GM19397 (cell line): ENCODE data around the gene DNMT3A.
A peak's percentile ranks its signal among the peaks of the same experiment; 100 is the strongest.

Source experiments
- ATAC-seq: cut with Tn5 transposase; IDR thresholded peaks from one replicate; pipeline ENCODE4 v1.9.1; 2021; ENCODE audit warnings: mild to moderate bottlenecking, moderate library complexity; ENCODE audit not compliant: unreplicated experiment

DNMT3A gene

DNA sequence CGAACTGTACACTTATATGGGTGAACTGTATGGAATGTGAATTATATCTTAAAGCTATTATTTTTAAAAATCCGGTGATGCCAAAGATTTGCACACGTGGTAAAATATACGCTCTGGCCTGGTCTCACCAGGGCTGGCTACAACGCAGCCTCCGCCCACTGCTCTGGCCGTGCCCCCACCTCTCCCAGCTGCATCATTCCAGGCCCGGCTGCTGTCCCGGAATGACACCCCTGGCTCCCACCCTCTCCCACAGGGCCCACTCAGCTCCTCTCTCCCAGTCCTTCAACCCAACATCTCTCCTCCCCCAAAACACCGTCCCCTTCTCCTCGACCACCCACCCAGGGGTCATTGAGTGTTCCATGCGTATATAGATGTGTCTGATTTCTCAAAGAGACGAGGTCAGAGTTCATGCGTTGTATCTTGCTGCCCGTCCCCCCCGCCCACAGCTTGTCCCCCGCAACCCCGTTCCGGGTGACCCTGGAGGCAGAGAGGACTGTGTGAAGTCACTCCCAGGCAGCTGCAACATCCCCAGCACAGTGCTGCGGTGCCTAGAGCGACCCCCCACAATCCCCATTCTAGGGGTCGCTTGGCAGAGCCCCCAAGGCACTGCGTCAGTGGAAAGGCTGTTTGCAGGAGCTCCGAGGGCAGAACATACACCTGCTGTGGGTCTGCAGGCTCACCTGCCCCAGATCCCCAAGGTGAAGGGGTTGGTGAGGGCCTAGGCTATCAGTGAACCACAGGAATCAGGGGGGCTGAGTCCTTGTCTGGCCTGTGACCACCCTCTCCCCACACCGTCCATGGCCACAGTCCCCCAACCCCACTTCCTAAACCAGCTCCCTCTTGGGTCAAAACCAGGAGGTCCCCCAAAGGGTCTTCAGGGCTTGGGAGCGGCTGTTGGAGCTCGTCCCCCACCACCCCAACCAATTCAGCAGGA lies 13.3 kb downstream of the DNMT3A start:
- no peak for ATAC-seq

DNA sequence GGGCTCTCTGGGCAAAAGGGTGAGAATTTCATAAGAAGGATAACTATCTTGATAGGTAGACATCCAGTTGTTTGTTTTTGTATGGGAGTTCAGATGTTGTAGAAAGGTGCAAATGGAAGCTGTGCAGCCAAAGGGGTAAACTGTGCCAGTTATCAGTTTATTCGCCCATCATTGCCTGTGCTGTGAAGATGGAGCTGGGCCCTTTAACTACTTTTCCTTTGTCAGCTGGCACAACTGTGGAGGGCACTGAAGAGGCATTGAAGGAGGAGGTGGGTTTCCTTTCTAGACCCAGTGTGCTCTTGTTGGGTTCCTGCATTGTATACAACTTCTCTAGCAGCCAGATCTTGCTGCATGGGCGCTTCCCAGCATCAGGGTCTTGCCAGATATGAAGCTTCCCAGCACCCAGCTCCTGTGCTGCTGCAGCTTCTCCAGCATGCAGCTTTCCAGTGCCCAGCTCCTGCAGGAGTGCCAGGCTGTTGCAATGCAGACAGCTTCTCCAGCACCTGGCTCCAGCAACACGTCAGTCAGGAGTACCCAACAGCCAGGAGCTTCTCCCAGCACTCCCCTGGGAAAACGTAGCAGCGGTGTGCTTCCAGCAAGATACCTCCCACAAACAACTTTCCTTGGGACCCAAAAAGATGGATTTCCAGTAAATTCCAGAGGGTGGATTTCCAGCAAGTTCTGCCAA lies 15.3 kb downstream of the DNMT3A start:
- ATAC-seq: no peak

DNA sequence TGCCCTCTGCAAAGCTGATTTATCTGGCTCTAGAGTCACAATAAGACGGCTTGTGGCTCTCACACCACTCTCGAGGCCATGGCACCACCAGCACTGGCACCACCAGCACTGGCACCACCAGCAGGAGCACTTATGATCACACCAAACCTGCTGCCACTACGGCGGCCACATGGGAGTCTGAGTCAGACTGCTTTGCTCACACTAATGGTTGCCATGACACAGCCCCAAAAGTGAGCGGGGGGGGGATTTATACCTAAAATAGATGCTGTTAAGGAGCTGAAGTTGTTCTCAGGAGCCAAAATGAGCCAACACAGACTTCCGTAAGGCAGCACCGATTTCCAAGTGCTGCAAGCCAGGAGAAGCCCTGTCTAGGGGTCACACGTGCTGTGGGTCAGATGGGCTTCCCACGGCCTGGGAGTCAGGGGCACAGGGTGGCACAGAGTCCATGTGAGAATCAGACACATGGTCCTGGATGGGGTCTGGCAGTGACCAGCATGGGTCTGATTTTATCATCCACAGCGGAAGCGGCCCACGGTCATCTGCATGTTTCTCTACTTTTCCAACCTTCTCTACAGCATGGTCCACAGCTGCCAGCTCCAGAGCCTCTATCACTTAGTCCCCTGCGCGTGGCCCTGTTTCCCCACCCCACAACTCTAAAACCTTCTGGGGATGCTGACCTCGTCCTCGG lies 16.7 kb downstream of the DNMT3A start:
- ATAC-seq: no peak

DNA sequence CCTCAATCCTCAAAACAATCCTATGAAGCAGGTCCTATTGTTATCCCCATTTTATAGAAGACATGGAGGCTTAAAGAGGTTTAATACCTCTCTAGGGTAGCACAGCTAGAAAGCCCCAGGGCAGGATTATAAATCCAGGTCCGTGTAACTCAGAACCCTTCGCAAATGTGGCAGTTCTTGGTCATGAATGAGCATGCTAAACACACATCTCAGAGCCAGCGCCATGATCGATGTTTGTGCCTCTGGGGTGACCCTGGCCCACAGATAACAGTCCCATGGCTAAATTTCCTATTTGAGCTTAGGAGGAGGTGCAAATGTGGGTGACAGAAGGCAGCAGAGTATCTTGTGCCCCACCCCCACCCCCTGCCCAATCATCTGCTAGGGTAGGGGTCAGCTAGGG lies 17.5 kb downstream of the DNMT3A start:
- ATAC-seq: no peak

DNA sequence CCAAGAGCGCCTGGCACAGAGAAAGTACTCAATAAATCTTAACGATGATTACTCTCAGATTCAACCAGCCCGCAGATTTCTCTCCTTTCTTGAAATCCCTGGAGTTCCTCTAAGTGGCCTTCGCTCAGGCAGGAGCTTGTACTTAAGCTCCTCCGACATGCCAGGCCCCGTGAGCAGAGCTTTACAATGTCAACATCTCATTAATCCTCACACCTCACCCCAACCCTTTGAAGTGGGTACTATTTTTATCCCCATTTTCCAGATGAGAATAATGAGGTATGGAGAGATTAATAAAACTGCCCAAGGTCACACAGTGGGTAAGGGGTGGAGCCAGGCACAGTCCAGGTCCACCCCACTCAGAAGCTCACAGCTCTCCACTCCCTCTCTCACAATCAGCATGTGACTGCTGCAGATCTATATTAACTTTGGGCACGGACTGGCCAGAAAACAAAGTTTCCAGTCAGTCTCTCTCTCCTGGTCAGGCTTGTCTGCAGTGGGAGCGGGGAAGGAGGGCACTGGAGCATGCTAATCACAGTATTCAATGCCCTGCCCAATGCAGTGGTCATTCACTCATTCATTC lies 18.0 kb downstream of the DNMT3A start:
- ATAC-seq: no peak

DNA sequence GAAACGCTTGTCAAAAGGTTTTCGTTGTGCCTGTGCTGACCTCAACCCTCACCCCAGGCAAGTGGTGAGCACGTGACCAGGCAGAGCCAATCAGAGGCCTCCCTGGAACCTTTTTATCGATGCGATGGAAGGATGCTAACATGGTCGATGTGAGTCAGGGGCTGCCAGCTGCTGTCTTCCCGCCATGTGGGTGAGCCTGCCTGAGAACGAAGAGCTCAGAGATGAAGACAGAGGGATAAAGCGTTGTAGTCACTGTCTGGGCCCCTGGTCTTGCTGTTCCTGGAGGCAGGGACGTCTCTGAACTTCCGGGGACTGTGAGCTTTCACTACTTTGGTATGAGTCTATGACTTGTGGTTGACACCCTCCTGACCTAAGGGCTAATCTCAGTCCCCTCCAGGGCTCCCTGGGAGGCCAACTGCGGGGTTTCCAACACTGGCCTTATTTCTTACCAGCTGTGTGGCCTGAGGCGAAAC lies 18.6 kb downstream of the DNMT3A start:
- ATAC-seq: no peak

DNA sequence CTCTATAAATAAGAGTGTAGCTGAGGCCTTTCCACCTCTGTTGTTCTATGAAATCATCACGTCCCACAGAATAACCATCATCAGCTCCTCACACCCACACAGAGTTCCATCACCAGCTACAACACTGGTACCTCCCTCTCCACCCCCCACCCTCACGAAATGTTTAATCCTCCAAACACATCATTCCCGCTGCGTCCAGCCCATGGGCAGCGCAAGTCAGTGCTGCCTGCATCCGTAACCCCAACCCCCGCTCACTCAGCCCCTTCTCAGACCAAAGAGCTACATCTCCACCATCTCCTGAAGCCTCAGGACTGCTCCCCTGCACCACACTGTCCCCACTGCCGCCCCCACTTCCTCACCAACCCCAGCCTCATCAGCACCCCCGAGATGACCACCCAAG lies 19.4 kb downstream of the DNMT3A start:
- no peak for ATAC-seq

DNA sequence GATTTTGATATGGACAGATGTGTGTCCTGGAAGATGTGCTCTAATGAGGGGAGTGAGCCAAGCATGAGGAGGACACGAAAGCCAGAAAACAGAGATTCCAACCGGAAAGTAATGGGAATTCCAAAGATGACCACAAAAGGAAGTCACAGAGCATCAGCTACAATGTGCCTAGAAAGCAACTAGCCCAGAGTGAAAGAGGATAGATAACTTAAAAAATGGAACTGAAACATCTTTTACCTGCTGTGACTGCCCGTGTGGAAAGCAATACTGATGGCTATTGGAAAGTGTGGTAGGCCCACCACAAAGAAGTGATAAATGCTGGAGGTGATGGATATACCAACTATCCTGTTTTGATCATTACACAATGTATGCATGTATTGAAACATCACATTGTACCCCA lies 21.6 kb downstream of the DNMT3A start:
- ATAC-seq: no peak

DNA sequence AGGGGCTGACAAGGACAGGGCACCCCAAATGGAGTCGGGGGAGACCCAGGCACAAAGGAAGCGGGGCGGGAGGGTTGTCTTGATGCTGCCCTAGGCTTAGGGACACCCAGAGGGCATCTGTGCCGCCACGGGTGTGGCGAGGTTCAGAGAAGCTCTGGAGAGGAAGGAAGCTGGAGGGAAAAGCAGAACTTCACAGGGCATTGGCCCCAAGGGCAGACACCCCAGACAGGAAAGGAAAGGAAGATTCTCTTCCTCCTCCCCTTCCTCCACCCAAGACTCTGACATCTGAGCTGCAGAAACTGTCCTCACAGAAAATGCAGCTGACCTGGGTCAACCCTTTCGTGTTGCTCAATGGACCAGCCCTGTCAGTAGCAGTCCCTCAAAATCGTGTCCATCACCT lies 25.6 kb downstream of the DNMT3A start:
- no peak for ATAC-seq

DNA sequence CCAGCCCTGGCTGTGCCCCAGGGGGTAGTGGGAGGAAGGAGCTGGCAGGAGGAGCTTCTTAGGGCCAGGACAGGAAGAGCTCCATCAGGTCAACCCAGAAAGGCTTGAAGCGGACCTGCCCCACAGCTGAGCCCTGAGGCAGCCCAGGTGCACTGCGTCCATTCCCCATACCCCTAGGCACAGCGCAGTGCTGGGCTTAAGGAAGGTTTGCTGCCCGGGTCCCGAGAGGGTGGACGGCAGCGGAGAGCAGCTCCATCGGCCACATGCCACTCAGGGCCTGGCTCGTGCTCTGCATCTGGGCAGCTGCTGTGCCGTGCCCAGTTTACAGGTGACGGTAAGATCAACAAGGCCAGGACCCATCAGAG lies 26.4 kb downstream of the DNMT3A start:
- ATAC-seq: no peak

DNA sequence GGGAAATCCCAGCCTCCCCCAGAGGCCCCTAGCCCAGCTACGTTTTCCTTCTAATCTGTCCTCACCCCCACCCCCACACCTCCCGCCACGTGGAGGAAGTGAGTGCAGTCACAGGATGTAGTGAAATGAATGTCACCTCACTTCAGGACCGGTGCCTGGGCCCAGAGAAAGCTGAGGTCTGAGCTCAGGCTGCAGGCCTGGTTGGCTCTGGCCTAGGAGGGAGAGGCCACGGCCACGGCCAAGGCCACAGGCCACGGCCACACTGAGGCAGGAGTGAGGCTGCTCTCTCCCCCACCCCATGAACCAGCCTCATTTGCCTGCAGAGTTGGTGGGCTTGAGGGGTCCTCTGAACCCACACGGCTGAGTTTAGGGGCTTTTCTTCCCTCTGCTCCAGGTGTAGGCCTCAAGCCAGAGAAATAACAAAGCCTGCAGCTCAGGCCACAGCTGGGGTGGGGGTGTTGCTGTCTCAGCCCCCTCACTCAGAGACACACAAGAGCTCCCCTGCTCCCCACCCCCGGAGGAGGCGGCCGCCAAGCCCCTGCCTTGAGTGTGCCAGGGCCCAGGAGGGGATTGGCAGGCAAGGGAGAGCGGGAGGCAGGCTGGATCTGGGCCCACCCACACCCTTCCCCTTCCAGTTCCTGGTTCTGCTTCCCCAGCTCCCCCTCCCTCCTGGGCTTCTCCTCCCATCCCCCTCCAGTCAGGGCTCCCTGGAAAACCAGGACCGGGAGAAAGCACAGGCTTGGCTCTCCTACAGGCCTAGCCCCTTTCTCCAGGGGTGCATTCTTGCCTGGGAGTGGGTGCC lies 27.0 kb downstream of the DNMT3A start:
- ATAC-seq: peak; percentile 75

DNA sequence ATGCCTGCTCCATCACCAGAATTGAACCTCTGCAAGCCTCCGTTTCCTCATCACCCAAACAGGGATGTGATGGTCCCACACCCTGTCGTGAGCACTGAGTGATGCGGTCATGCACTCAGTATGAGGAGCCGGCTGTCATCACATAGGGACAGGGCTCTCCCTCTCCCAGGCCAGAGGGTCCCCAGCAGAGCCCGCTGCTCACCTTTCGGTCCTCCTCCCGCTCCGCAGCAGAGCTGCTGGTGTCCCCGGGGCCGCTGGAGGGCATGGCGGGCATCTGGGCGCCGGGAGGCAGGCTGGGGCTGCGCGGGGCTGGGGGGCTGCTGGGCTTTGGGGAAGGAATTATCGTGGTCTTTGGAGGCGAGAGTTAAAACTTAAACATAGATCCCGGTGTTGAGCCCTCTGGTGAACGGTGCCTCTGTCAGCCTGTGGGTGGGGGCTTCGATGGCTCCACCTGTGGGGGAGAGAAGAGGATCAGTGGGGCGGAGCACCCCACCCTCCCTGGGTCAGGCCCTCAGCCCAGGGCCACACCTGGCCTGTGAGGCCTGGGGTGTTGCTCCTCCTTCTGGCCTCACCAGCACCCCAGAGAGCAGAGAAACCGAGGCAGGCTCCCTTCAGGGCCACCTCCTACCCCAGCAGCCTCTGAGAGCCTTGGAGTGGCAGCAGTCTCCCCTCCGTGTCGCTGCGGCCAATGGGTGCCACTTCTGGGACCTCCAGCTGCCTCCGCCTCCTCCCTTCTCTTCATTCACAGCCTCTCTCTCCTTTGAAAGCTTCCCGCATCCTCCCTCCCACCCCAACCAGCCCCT lies 27.8 kb downstream of the DNMT3A start:
- peak; percentile 12 for ATAC-seq

DNA sequence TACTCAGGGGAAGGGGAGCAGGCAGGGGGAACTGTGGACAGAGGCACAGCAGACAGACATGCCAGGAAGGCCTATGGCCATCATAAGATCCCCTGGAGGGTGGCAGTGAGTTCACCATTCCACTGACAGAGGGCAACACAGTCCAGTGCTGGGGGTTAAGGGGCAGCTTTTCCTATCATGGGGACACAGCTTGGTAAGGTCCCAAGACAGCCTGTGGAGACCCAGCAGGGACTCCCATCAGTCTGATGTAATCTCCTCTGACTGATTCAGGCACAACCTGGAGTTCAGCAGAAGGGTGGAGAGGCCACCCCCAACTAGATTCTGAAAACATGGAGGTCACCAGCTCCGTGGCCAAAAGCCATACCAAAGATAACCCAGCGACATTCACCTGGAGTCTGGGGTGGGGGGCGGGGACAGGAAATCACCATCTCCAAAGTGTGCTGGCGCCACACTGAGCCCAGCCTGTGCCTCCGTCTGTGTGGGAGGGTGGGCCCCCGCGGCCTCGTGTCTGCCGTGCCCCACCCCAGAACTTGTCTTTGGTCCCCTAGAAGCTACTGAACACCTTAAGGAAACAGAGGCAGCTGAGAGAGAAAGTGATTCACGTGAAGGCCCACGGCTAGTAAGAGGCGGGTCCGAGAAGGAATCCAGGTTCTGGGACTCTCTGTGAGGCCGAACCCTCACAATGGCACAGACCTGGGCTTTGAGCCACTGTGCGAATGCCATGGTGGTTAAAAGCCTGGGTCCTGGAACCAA lies 28.6 kb downstream of the DNMT3A start:
- ATAC-seq: no peak

DNA sequence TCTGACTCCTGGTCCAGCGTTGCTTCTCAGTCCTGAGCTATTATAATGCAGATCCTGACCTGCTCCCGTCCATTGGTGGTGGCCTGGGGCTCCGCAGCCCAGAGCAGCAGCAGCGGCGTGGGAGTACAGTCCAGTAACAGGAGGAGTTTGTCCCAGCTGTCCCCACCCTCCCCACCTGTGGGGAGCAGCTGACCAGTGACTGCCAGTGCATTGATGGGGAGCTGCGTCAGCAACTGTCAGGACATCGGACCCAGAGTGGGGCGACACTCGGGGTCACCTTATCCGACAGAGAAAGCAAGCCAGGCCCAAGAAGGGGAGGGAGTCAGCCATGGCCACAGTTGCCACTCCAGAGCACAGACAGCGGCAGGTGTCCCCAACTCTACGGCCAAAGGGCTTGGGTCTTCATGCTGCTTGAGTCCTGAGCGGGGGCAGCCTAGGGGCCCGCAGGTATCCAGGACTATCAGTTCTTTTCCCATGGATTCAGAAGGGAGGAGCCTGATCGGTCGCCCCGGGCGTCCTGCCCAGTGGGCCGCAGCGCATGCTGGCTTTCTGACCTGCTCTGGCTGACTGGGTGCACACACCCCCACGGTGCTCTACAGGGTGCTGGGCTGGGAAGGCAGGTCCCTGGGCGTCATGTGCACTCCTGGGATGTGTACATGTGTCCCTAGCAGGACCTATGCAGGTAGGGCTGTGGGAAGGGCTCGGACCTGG lies 29.7 kb downstream of the DNMT3A start:
- no peak for ATAC-seq

DNA sequence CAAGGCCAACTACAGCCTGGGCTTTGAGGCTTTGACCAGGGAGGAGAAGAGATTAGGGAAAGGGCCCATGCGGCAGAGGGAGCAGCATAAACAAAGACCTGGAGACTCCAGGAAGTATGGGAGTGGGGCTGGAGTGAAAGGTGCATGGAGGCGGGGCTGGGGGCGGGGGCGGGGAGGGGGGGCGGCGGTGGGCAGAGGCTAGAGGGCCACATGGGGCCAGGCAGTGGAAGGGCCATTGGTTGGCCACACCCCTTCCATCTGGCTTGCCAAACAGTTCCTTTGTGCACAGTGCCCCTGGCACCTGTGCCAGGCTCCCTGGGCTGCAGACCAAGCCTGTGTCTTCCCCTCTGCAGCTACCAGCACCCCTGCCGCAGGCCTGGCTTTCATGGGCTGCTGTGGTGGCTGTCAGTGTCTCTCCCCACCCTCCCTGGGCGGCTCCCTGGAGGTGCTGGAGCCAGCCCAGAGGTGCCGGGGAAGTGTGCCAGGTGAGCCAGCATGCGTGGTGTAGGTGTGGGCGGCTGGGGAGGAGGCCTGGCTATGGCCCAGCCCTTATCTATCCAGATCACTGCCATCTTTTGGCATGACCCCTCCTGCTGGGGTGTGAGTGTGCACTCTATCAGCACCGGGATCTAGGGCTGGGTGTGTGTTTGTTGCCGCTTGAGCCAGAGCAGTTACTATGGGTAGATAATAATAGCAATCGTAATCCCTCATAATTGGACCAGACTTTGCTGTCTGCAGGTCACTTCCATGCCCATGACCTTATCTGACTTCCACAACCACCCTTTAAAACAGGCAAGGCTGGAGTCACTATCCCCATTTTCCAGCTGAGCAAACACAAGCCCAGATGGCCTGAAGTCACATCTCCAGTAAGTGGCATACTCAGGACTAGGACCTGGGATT lies 30.5 kb downstream of the DNMT3A start:
- no peak for ATAC-seq

DNA sequence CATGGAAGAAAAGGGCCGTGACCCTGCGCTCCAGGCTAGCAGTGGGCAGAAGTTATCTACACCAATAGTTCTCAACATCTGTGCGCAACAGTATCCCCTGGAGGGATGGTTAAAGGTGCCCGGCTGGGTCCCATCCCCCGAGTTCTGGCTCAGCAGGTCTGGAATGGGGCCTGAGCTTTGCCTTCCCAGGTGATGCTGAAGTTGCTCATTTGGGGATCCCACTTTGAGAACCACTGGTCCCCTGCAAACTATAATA lies 31.1 kb downstream of the DNMT3A start:
- ATAC-seq: no peak

DNA sequence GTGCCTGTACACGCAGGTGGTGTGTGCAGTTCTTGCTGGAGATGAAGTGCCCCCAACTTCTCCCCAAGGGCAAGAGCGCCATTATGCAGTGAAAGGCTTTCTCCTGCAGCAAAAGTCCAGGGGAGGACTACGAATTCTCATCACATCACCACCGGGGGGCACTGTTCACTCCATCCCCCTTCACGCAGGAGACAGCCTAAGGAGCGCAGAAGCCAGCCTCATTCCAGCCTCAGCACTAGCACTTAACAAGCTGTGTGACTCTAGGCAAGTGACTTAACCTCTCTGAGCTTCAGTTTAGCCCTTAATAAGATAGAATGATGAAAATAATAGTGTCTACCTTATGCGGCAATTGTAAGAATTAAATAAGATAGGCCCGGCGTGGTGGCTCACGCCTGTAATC lies 32.3 kb downstream of the DNMT3A start:
- no peak for ATAC-seq

DNA sequence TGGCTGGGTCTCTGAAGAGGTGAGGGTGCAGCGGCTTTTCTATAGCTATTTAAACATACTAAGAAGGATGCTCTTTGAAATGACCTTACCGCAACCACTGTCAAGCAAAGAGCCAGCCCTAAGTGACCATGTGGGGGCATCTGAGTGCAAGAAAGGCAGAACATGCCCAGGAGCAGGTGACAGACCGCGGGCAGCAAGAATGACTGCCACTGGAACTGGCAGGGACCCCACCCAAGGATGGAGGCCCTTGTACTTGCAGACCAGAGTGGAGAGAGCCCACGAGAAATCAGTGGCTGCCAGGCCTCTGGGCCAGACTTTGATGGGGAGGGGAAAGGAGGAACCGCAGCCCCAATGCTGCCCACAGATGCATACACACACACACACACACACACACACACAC lies 33.1 kb downstream of the DNMT3A start:
- ATAC-seq: no peak
